HG03442 (cell line): ENCODE measurements around the gene GALNT18.

ENCODE experiments used
- ATAC-seq: cut with Tn5 transposase; IDR thresholded peaks from one replicate; pipeline ENCODE4 v1.9.1; 2021; ENCODE audit warnings: mild to moderate bottlenecking, moderate library complexity; ENCODE audit not compliant: unreplicated experiment

The GALNT18 gene

GRCh38 chr11:11441091-11441490 is 180.7 kb downstream of the GALNT18 start:
- ATAC-seq = no peak

DNA sequence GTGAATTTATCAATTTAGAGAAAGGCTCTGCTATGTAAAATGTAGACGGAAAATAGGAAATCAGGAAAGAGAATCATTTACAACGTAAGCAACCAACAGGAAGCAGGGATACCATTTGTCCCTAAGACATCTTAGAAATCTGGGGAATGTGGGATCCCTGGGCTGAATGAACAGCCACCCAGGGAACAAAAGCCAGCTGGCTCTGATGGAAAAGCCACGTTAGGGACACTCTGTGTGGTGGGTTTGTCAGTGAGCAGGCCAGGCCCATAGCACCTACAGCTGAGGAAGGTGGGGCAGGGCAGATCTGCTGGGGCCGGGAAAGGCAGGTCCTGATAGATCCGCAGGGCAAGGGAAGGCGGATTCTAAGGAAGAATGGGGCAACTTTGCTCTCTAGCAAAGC is 181.7 kb downstream of the GALNT18 start:
- no peak for ATAC-seq

- no peak for ATAC-seq
Measured at GRCh38 chr11:11439591-11439990, 182.2 kb downstream of the GALNT18 start.

- no peak for ATAC-seq
Measured at GRCh38 chr11:11436715-11437313, 185.0 kb downstream of the GALNT18 start.

DNA sequence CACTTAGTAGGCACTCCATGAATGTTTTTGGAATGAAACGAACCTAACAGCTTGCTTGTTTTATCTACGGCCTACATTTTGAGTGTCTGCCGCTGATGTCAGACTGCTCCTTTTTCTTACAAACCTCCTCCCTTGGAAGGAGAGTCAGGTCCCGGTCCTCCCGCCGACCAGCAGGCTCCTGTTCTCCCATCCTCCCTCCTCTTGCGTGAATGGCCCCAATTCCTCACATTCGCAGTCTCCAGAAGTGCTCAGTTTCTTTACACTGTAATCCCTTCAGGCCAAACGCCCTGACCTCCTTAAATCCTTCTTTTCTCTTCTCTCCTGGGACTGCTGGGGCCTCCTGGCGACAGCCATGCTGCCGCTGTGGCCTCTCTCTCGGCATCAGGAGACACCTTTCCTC is 186.2 kb downstream of the GALNT18 start:
- ATAC-seq = no peak

GRCh38 chr11:11433960-11434359 is 187.8 kb downstream of the GALNT18 start:
- no peak for ATAC-seq

DNA sequence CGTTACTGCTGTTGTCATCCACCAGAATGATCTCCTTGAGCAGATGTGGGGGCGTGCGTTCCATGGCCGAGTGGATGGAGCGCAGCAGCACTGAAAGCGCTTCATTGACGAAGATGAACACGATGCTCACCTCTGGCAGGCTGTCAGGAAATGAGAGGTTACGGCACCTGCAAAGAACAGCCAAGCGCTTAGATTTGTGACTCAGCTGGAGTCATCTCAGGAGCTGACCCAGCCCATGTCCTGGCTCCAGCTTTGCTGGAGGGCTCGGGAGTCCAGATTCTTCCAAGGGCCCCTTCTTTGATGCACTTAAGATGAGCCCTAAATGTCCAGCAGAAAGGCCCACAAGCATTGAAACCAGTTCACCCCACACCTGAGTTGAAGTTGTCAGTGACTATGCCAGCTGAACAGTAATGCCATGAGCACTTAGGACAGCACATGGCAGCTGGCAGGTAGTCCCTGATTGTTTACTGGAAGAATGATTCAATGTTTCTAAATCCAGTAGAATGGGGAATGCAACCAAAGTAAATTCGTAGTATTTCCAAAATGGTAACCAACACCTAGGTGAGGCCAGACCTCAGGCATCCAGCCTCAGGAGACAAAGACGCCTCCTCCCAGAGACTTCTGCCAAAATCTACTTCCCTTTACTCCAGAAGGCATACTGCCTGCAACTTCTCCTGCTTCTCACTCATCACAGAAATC is 189.0 kb downstream of the GALNT18 start:
- ATAC-seq = no peak

DNA sequence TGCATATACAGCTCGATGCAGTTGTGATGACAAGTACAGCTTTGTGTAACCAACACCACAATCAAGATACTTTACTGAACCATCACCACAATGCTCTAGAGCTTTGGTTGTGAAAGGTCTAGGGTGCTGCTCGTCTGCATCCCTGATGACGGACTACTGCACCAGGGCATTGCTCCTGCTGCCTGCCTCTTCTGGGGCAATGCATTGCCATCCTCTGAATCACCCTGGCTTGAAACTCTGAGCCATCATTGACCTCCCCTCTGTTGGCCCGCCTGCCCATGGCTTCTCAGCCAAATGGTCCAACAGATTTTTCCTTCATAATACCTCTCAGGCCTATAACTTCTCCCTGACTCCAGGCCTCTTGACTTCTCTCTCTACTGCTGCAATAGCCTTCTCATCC is 191.4 kb downstream of the GALNT18 start:
- ATAC-seq = no peak

DNA sequence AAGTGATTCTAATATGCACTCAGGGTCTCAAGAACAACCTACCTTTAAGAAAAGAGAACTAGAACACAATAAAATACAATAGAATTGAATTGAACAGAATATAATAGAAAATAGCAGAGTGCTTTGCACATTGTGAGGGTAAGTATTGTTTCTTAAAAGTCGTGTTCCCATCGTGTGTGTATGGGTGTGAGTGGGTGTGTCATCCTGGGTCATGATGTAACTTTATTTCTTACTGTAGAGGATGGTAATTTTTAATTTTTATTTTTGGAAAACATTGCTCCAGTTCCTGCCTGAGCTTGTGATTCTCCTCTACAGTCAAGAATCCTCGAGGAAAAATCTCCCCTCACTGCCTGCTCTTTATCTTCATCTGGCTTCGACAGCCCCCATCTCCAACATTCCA is 193.1 kb downstream of the GALNT18 start:
- ATAC-seq = no peak

DNA sequence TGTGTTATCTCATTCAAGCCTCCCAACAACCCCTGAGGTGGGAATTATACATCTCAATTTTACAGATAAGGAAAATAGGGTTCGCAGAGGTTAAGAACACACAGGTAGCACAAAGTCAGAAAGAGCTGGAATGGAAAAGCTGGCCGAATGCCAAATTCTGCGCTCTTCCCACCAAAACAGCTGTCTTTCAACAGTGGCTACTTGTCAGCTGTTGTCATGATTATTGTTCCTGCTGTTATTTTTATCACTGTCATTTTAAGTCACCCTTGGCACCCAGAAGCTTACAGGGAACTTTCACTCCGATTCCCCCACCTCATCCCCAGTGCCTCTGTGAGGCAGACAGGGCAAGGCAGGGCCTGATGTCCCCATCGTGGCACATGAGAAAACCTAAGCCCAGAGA is 194.3 kb downstream of the GALNT18 start:
- no peak for ATAC-seq

GRCh38 chr11:11427140-11427539 is 194.7 kb downstream of the GALNT18 start:
- no peak for ATAC-seq

DNA sequence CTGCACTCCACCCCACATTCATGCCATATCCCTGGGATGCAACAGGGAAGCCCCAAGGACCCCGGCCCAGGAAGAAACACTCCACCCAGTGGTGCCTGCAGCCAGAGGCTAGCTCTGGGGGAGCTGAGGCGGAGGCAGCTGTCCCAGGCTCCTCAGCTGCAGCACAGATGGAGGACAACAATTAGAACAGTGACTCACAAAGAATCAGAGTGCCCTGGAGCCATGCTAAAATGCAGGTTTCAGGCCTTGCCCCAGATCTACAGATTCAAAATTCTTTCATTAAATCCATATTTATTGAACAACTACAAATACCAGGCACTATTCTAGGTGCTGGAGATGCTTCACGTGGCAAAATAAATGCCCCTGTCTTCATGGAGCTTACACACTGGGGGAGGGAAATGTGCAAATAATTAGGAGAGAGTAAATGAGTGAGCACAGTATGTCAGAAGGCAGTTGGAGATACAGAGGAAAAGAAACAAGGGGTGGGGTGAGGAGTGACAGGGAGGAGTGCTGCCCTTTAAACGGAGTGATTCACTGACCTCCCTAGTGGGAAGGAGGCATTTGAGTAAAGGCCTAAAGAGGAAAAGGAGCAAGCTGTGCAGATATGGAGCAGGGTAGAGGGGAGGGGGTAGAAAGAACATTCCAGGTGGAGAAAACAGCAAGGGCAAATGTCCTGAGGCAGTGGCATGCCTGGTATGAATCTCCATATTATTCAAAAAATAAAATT is 195.4 kb downstream of the GALNT18 start:
- no peak for ATAC-seq

DNA sequence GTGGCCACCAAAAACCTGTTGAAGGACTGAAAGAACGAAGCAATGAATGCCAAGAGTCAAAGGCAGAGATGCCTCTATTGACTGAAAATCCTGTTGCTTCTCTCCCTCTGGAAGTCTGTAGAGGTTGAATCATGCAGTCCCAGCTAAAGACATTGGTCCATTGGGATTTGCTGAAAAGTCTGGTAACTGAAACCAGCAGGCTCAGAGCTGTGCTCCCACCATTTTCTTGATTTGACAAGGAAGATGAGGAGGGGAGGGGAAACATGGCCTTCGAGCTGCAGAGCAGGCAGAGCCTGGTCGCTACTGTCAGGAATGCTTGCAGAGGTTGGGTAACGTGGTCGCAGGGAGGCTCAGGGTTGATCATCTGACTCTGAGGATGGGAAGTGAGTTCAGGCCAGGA is 196.0 kb downstream of the GALNT18 start:
- ATAC-seq = no peak

GRCh38 chr11:11424688-11425087 is 197.1 kb downstream of the GALNT18 start:
- no peak for ATAC-seq

- no peak for ATAC-seq
Measured at GRCh38 chr11:11422411-11423128, 199.2 kb downstream of the GALNT18 start.

- ATAC-seq = no peak
Measured at GRCh38 chr11:11421509-11421908, 200.3 kb downstream of the GALNT18 start.

DNA sequence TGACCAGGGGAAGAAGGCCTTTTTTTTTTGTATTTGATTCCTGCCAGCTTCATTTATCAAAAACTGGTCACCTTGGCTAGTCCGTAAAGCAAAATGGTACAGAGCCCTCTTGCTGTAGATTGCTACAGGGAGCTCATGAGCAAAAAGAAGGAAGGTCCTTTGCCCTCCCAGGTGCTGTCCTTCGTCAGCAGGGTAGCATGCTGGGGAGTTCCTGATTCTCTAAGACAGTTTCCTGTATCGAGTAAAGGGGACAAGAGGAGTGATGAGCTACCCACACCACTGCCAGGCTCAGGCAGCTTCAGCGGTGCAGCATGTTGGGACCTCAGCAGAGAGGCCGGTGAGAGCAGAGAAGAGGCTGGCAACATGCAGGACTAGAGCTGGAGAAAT is 200.9 kb downstream of the GALNT18 start:
- ATAC-seq = no peak

- no peak for ATAC-seq
Measured at GRCh38 chr11:11420191-11420898, 201.5 kb downstream of the GALNT18 start.

DNA sequence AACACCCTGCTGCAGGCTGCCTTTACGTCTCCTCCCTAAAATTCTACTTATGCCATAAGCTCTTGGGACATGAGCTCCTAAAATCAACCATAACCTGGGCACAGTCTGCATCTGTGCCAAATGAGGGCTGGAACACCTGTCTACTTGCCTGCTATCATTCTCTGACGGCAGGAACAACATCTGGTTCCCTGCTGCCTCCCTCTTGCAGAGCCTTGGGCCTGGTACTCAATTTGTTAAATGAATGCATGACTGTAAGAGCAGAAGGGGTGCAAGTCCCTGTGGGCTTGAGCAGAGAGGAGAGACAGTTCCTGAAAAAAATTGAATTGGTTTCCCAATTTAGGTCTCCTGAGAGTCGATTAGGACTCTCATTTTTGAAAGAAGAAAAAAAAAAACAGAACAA is 202.1 kb downstream of the GALNT18 start:
- no peak for ATAC-seq

GRCh38 chr11:11416917-11417316 is 204.9 kb downstream of the GALNT18 start:
- no peak for ATAC-seq

- ATAC-seq = no peak
Measured at GRCh38 chr11:11416502-11416901, 205.3 kb downstream of the GALNT18 start.
